Heart left ventricle (tissue), 16 donors: Measurements from ENCODE around the gene LEP. TPM values are rescaled to one million over a fixed set of nuclear protein-coding genes. Genes with fewer than 3 reads are reported as not detected.
A peak's percentile ranks its signal among the peaks of the same experiment; 100 is the strongest.
"Not testable (repeated sequence)": the region's sequence is repeated elsewhere in the genome, so short reads cannot be mapped to it uniquely, and the experiment has no call there.

Experiments
- ATAC-seq, 4 donors: fragments of 200-7000 bp; cut with Tn5 transposase; one replicate each; pipeline ENCODE4 v1.9.1; 2020 to 2022; ENCODE audit warnings: moderate library complexity in 4 of 4, mild to moderate bottlenecking in 3 of 4, moderate number of reproducible peaks in 1 of 4
- DNase-seq, 5 donors: peaks; one replicate each; pipeline ENCODE4 v3.0.0-alpha.2; 2020
- H3K27ac ChIP-seq, 12 donors: fragments of 200-600 bp; sonication (generic) in 4 of 12; one replicate each; pipeline versions ENCODE4 v1.5.0 to v1.8.0; 2016 to 2022; ENCODE audit warnings: mild to moderate bottlenecking in 2 of 12
- H3K27me3 ChIP-seq, 9 donors: fragments of 200-600 bp; sonication (generic) in 2 of 9; one replicate each; pipeline versions ENCODE4 v1.5.1 to v1.8.0; 2016 to 2022; ENCODE audit warnings: mild to moderate bottlenecking in 3 of 9
- H3K36me3 ChIP-seq, 9 donors: fragments of 200-600 bp; sonication (generic) in 2 of 9; one replicate each; pipeline versions ENCODE4 v1.5.0 to v1.8.0; 2018 to 2022; ENCODE audit warnings: mild to moderate bottlenecking in 2 of 9
- H3K4me1 ChIP-seq, 12 donors: fragments of 200-600 bp; sonication (generic) in 4 of 12; one replicate each; pipeline versions ENCODE4 v1.5.0 to v1.8.0; 2016 to 2022; ENCODE audit warnings: mild to moderate bottlenecking in 3 of 12
- H3K4me3 ChIP-seq, 12 donors: fragments of 200-600 bp; sonication (generic) in 4 of 12; one replicate each; pipeline versions ENCODE4 v1.5.0 to v1.8.0; 2017 to 2022; ENCODE audit warnings: mild to moderate bottlenecking in 9 of 12, moderate library complexity in 4 of 12
- H3K9me3 ChIP-seq, 12 donors: fragments of 200-600 bp; sonication (generic) in 4 of 12; one replicate each; pipeline versions ENCODE4 v1.5.0 to v1.8.0; 2016 to 2022; ENCODE audit warnings: mild to moderate bottlenecking in 1 of 12
- POLR2A ChIP-seq, 2 donors: fragments of 450-650 bp; IDR thresholded peaks; one replicate each; pipeline ENCODE4 v1.6.1; 2017; ENCODE audit warnings: antibody characterized with exemption in 2 of 2, mild to moderate bottlenecking in 2 of 2, moderate library complexity in 2 of 2
- WGBS, 4 donors: extraction: QIAGEN DNeasy Blood & Tissue Kit in 2 of 4; methylation state at CpG; one replicate each; pipeline versions ENCODE4 v1.1.5 to v1.1.7; 2013 to 2018; 5-methylcytosine and 5-hydroxymethylcytosine counted together
- intact Hi-C, 10 donors: fragments of 100-400 bp; cut with DNase I; formaldehyde crosslinking; loops; one replicate each; pipeline versions ENCODE4 v1.11.1 to v1.14.2; 2022
- polyA plus RNA-seq, 2 donors: library from polyadenylated mRNA; stranded (reverse); fragments of 200-250 nt; gene quantifications; one replicate each; pipeline ENCODE4 v1.2.3, GENCODE V29; 2013
- total RNA-seq, 9 donors: library from RNA; depleted of rRNA in 2 of 9; stranded (reverse); fragments of >200 nt in 2 of 9; fragmentation: NEBNext Ultra II Directional in 3 of 9; extraction: Animal tissue kit (Norgen Biotek cat#: 25700) in 3 of 9; gene quantifications; one replicate each; pipeline versions ENCODE4 v1.1.0 to v1.2.4, GENCODE V29; 2016 to 2023
- TF ChIP-seq, protein P1 (sequence below), 12 donors: fragments of 200-600 bp; sonication (generic) in 4 of 12; IDR thresholded peaks; one replicate each; pipeline versions ENCODE4 v1.5.0 to v1.8.0; 2018 to 2022; ENCODE audit warnings: antibody characterized with exemption in 12 of 12, mild to moderate bottlenecking in 5 of 12
- donor health status: ischemic (EF 13 %, LVEDD 7.1; RV severe dilation, severe dysfunction).
- donor health status: healthy with polysubstance abuse.
- donor health status: DM: no; HTN: yes; CAD: no.
- donor health status: DM: no; HTN: no; CAD: no.
- donor health status: ischemic (EF 25% LVEDD 6.9; RV normal size, moderate dysfunction).
- donor health status: ischemic (EF 25% LVEDD 5.7; RV mildly dilated, moderate dysfunction).
- donor health status: healthy.
- donor health status: DM: yes; HTN: yes; CAD: no.
- donor health status: ischemic (EF 35%, LVEDD 5.7; RV mildly dilated, moderate dysfunction).
- donor health status: nonischemic (EF 11% LVEDD 7.7; RV severe dilation, severe dysfunction).
- donor health status: DM: yes; HTN: yes; CAD: no.
- donor health status: PGD.
- donor health status: ischemic (EF 29% LVEDD 5.4; RV normal size, mild dysfunction).
- donor health status: nonischemic (EF 23%, LVEDD 6.1; RV moderate dilation, normal function).

The LEP gene
- total and polyA plus RNA-seq, 11 donors, result 0.12 to 8.4 (median 0.36) TPM; not detected in 3

DNA sequence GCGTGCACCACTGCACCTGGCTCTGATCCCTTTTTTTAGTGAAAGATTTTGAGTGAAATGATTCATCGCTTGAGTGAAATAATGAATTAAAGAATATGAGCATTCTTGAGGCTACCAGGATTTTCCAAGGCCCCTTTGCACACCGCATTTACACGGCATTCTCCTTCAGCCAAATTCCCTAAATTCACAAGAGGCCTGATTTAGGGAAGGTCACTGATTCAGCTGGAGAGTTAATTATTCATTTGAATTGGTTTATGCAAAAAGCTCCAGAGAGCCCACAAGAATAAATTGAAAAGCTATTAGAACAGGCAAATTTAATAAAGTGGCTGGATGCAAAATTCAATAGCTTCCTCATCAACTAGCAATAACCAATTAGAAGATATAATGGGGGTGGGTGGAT lies 46.5 kb downstream of the LEP start:
- 95 to 99% (median 97%) methylated on average over 4 of the region's 4 CpGs for WGBS, 4 donors
- ATAC-seq, result no peak

DNA sequence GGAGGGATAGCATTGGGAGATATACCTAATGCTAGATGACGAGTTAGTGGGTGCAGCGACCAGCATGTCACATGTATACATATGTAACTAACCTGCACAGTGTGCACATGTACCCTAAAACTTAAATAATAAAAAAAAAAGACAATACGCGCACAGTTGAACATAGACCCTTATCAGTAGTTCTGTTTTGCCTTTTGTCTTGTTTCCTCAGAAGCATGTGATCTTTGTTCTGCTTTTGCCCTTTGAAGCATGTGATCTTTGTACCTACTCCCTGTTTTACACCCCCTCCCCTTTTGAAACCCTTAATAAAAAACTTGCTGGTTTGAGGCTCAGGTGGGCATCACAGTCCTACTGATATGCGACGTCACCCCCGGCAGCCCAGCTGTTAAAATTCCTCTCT lies 56.9 kb downstream of the LEP start:
- 83 to 97% (median 96%) methylated on average over 5 to 7 of the region's 7 CpGs for WGBS, 4 donors
- H3K27me3 ChIP-seq, H3K27ac ChIP-seq, H3K4me1 ChIP-seq, H3K9me3 ChIP-seq, H3K36me3 ChIP-seq, H3K4me3 ChIP-seq, ATAC-seq, intact Hi-C loops, DNase-seq: not testable (repeated sequence)

More for the DNA sequence above, 46.5 kb downstream of the LEP start:
- H3K9me3 ChIP-seq, result no peaks in the 10 kb centered on the region
- intact Hi-C loops, result no loop called here
- no peak for TF ChIP-seq POLR2A (IDR thresholded peaks at IDR 0.05)
- TF ChIP-seq, protein P1, sequence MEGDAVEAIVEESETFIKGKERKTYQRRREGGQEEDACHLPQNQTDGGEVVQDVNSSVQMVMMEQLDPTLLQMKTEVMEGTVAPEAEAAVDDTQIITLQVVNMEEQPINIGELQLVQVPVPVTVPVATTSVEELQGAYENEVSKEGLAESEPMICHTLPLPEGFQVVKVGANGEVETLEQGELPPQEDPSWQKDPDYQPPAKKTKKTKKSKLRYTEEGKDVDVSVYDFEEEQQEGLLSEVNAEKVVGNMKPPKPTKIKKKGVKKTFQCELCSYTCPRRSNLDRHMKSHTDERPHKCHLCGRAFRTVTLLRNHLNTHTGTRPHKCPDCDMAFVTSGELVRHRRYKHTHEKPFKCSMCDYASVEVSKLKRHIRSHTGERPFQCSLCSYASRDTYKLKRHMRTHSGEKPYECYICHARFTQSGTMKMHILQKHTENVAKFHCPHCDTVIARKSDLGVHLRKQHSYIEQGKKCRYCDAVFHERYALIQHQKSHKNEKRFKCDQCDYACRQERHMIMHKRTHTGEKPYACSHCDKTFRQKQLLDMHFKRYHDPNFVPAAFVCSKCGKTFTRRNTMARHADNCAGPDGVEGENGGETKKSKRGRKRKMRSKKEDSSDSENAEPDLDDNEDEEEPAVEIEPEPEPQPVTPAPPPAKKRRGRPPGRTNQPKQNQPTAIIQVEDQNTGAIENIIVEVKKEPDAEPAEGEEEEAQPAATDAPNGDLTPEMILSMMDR (IDR thresholded peaks at IDR 0.05), result no peak
- no peaks in the 10 kb centered on the region for H3K27me3 ChIP-seq
- H3K4me1 ChIP-seq, result no peaks in the 10 kb centered on the region
- no peak for DNase-seq
- H3K4me3 ChIP-seq, result no peak overlapping the region
- H3K36me3 ChIP-seq, result peaks cover 0 to 4% (median 0%) of the 10 kb centered on the region in 9 donors
- no peak overlapping the region for H3K27ac ChIP-seq

DNA sequence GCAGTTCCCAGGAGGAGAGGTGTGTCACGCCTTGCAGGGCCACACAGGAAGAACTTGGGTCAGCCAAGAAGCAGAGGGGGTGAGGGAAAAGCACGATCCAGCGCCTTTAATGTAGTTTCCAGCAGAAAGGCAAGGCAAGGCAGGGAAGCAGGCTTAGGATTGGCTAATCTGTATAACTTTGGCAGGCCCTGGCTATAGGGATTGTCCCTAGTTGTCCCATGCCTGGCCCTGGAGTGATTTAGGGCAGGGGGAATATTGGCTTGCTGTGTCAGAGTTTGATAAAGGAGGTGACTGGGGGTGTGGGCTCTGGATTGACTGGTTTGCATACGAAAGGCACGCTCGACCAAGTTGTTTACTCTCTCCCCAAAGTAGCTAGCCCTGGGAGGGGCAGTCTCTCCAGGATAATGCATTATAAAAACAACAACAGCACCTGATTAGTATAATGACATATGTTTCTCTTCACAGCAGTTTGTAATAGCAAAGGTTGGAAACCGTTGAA lies 58.1 kb downstream of the LEP start:
- Histone ChIP-seq H3K4me3 (no peak overlapping the region), H3K4me1 (peaks cover 0 to 9% (median 2%) of the 10 kb centered on the region in 12 donors), H3K27ac (no peak overlapping the region), H3K27me3 (no peaks in the 10 kb centered on the region), H3K36me3 (peaks cover 0 to 15% (median 11%) of the 10 kb centered on the region in 9 donors), H3K9me3 (no peaks in the 10 kb centered on the region)
- intact Hi-C loops, result no loop called here
- WGBS, 4 donors, result 62 to 69% (median 65%) methylated on average over 7 of the region's 7 CpGs
- no peak for ATAC-seq
- TF ChIP-seq POLR2A (IDR thresholded peaks at IDR 0.05), result no peak
- TF ChIP-seq, protein P1 (IDR thresholded peaks at IDR 0.05), result no peak
- DNase-seq, result no peak

DNA sequence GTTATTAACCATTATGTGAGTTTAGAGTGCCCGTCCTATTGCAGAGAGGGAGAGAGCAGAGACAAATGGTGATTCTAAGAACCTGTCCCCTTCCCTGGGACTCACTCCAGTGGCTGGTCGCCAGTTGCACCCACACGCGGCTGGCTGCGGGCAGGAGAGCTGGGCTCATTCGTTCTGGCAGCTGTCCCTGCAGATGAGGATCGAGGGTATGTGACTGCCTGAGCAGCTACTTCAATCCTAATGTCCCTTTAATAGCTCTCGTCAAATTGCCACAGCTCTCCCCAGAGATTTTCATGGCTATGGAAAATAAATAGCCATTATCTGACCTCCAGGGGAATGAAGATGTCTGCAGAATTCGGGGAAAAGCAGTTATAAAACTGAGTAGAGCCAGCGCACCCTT lies 61.1 kb downstream of the LEP start:
- ATAC-seq (peak in 3 of 4 donors; percentile 60 to 68 (median 60)), DNase-seq (peak in 3 of 5 donors; percentile 34 to 60 (median 57))
- Histone ChIP-seq H3K36me3 (peaks cover 0 to 44% (median 34%) of the 10 kb centered on the region in 9 donors), H3K27ac (no peak overlapping the region), H3K4me1 (peaks cover 0 to 9% (median 2%) of the 10 kb centered on the region in 12 donors), H3K27me3 (no peaks in the 10 kb centered on the region), H3K9me3 (no peaks in the 10 kb centered on the region), H3K4me3 (no peak overlapping the region)
- TF ChIP-seq POLR2A (IDR thresholded peaks at IDR 0.05), result no peak
- TF ChIP-seq, protein P1 (IDR thresholded peaks at IDR 0.05), result no peak
- intact Hi-C loops, result no loop called here
- WGBS, 4 donors, result 42 to 56% (median 47%) methylated on average over 10 of the region's 10 CpGs

DNA sequence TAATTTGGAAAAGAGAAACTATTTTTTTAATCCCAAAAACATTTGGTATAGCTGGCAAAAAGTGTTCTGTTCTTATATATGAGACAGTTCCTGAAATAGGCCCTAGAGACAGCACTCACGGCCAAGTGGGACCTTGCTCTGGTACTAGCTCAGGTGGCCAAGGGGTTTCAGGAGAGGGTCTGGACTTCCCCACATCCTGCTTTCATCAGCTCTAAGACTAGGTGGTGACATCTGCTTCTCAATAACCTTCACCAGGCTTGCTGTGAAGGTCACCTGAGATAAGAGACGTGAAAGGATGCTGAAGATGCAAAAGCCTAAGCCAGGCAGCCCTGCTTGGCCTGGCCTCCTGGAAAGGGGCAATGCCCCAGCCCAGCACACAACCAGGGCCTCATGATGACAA lies 62.1 kb downstream of the LEP start:
- Histone ChIP-seq H3K27me3 (no peaks in the 10 kb centered on the region), H3K27ac (no peak overlapping the region), H3K9me3 (no peaks in the 10 kb centered on the region), H3K4me1 (peaks cover 0 to 9% (median 2%) of the 10 kb centered on the region in 12 donors), H3K36me3 (peaks cover 0 to 54% (median 43%) of the 10 kb centered on the region in 9 donors), H3K4me3 (no peak overlapping the region)
- TF ChIP-seq, protein P1 (IDR thresholded peaks at IDR 0.05), result no peak
- no peak for TF ChIP-seq POLR2A (IDR thresholded peaks at IDR 0.05)
- WGBS, 4 donors, result 73 to 86% (median 77%) methylated on average over 2 of the region's 2 CpGs
- intact Hi-C loops, result no loop called here
- ATAC-seq (no peak), DNase-seq (no peak)
